ENCODE data around the gene PON1. TPM values are rescaled to one million over a fixed set of nuclear protein-coding genes. Genes with fewer than 3 reads are reported as not detected.

Gene PON1
- polyA plus RNA-seq (ENCODE audit: insufficient read length in 12 of 12) = 1 to 10 TPM in 1 of 12 donors, under 1 TPM in 9, not detected in 2; 0.35 to 1.3 (median 0.50) TPM
- long read RNA-seq, donor 1 = 0 reads
- long read RNA-seq, donor 2 = 0 reads
- long read RNA-seq, donor 3 = 0 reads
- long read RNA-seq, donor 4 = 0 reads
- long read RNA-seq, donor 5 = 0 reads
- long read RNA-seq, donor 6 = 0 reads
- long read RNA-seq, donor 7 = 0 reads
- long read RNA-seq, donor 8 = 0 reads
- long read RNA-seq, donor 9 = 0 reads
- long read RNA-seq, donor 10 = 0 reads
- long read RNA-seq, donor 11 = 0 reads

- DNase-seq = no peak
Measured at GRCh38 chr7:95324431-95324830, at the start of gene PON1. TSS of gene PON1 (minus strand) at chr7:95324532. CDS start at chr7:95324475, 57 bp downstream.

- DNase-seq = no peak
Measured at GRCh38 chr7:95373323-95373722, 49.0 kb upstream of the PON1 start.

- DNase-seq = no peak
Measured at GRCh38 chr7:95368235-95368634, 43.9 kb upstream of the PON1 start.

- no peak for DNase-seq
Measured at GRCh38 chr7:95367606-95368005, 43.3 kb upstream of the PON1 start.

- no peak for DNase-seq
Measured at GRCh38 chr7:95365151-95365550, 40.8 kb upstream of the PON1 start.

- no peak for DNase-seq
Measured at GRCh38 chr7:95357623-95358022, 33.3 kb upstream of the PON1 start.

- no peak for DNase-seq
Measured at GRCh38 chr7:95342642-95343307, 18.4 kb upstream of the PON1 start.

- DNase-seq = no peak
Measured at GRCh38 chr7:95342029-95342428, 17.7 kb upstream of the PON1 start.

- no peak for DNase-seq
Measured at GRCh38 chr7:95340491-95340890, 16.2 kb upstream of the PON1 start.

- DNase-seq = no peak
Measured at GRCh38 chr7:95338832-95339231, 14.5 kb upstream of the PON1 start.

GRCh38 chr7:95335093-95335492 is 10.8 kb upstream of the PON1 start:
- no peak for DNase-seq

GRCh38 chr7:95334447-95334846 is 10.1 kb upstream of the PON1 start:
- DNase-seq = no peak

- DNase-seq = no peak
Measured at GRCh38 chr7:95330961-95331337, 6.6 kb upstream of the PON1 start.

- DNase-seq = peak; percentile 35
Measured at GRCh38 chr7:95330204-95330960, 6.0 kb upstream of the PON1 start.

- no peak for DNase-seq
Measured at GRCh38 chr7:95327356-95327755, 3.0 kb upstream of the PON1 start.

GRCh38 chr7:95323410-95324129 is 762 bp downstream of the PON1 start:
- no peak for DNase-seq

GRCh38 chr7:95322854-95323253 is 1.5 kb downstream of the PON1 start:
- DNase-seq = no peak

- DNase-seq = no peak
Measured at GRCh38 chr7:95322396-95322795, 1.9 kb downstream of the PON1 start.

GRCh38 chr7:95321720-95322119 is 2.6 kb downstream of the PON1 start:
- DNase-seq = no peak

- no peak for DNase-seq
Measured at GRCh38 chr7:95320651-95321050, 3.7 kb downstream of the PON1 start.

GRCh38 chr7:95319570-95319969 is 4.8 kb downstream of the PON1 start:
- DNase-seq = no peak

GRCh38 chr7:95318501-95319100 is 5.7 kb downstream of the PON1 start:
- no peak for DNase-seq
